H1 (cell line): ENCODE data around the gene PTPRO. TPM values are rescaled to one million over a fixed set of nuclear protein-coding genes. Genes with fewer than 3 reads are reported as not detected.

Experiments
- CTCF ChIA-PET: fragments of 300-600 bp; sonication (Branson Sonifier 250); formaldehyde crosslinking; loops from one replicate; lab custom pipeline; 2021; ENCODE audit not compliant: partially characterized antibody; lab: Charles Lee
- POLR2A ChIA-PET: fragments of 300-600 bp; sonication (Branson Sonifier 250); formaldehyde crosslinking; loops from one replicate; lab custom pipeline; 2021; ENCODE audit warnings: inconsistent platforms; ENCODE audit not compliant: partially characterized antibody; lab: Charles Lee
- DNase-seq, 2 experiments: peaks; one replicate each; pipeline versions ENCODE4 v3.0.0 to v3.0.0-alpha.2; 2010 to 2022; ENCODE audit warnings: low spot score in 2 of 2, low read depth in 1 of 2, mixed read lengths in 1 of 2
- FAIRE-seq: peaks from 2 replicates; lab custom pipeline; 2011; peaks lifted over from hg19 to GRCh38; lab: Jason Lieb, UNC
- H2AFZ ChIP-seq: 2 replicates; pipeline ENCODE4 v1.8.1; 2012; ENCODE audit warnings: low read length, inconsistent platforms
- H2AK5ac ChIP-seq: 2 replicates; pipeline ENCODE4 v1.6.1; 2013; ENCODE audit warnings: low read depth, low read length
- H2BK120ac ChIP-seq: replicated peaks from 2 replicates; pipeline ENCODE3; 2013; ENCODE audit warnings: low read depth, low read length, inconsistent platforms
- H2BK12ac ChIP-seq: 2 replicates; pipeline ENCODE4 v1.6.1; 2013; ENCODE audit warnings: low read depth, low read length
- H2BK15ac ChIP-seq: 2 replicates; pipeline ENCODE4 v1.6.1; 2013; ENCODE audit warnings: low read length
- H2BK20ac ChIP-seq: 2 replicates; pipeline ENCODE4 v1.6.1; 2013; ENCODE audit warnings: low read length
- H2BK5ac ChIP-seq: 2 replicates; pipeline ENCODE4 v1.6.1; 2013; ENCODE audit warnings: low read depth, low read length
- H3K14ac ChIP-seq: 2 replicates; pipeline ENCODE4 v1.6.1; 2013; ENCODE audit warnings: inconsistent platforms; ENCODE audit not compliant: insufficient read length
- H3K18ac ChIP-seq: 2 replicates; pipeline ENCODE4 v1.6.1; 2013; ENCODE audit warnings: low read length; ENCODE audit errors: extremely low read depth
- H3K23ac ChIP-seq: 2 replicates; pipeline ENCODE4 v1.6.1; 2013; ENCODE audit warnings: inconsistent platforms; ENCODE audit not compliant: insufficient read length
- H3K23me2 ChIP-seq: 2 replicates; pipeline ENCODE4 v1.6.1; 2013; ENCODE audit warnings: low read depth, low read length
- H3K27ac ChIP-seq: 2 replicates; pipeline ENCODE4 v1.6.1; 2011; ENCODE audit warnings: low read depth, low read length, inconsistent platforms
- H3K27me3 ChIP-seq, 4 experiments: replicated peaks in 1 of 4; 1 replicate in 1 of 4; 2 replicates in 3 of 4; pipeline versions ENCODE4 v1.6.1 to v1.8.1; 2011 to 2013; ENCODE audit warnings: low read length in 3 of 4, mild to moderate bottlenecking in 3 of 4, inconsistent platforms in 2 of 4, mixed read lengths in 2 of 4, moderate library complexity in 1 of 4; ENCODE audit not compliant: control insufficient read depth in 3 of 4, insufficient read depth in 3 of 4; ENCODE audit errors: extremely low read depth in 1 of 4
- H3K36me3 ChIP-seq, 4 experiments: 2 replicates each; pipeline versions ENCODE4 v1.6.1 to v1.8.1; 2011 to 2013; ENCODE audit warnings: mild to moderate bottlenecking in 4 of 4, low read length in 3 of 4, moderate library complexity in 2 of 4, control low read depth in 1 of 4, inconsistent platforms in 1 of 4; ENCODE audit not compliant: insufficient read depth in 4 of 4, control insufficient read depth in 2 of 4
- H3K4ac ChIP-seq: replicated peaks from 2 replicates; pipeline ENCODE3; 2013; ENCODE audit warnings: low read length, low read depth, mixed read lengths, inconsistent platforms; ENCODE audit not compliant: insufficient read length
- H3K4me1 ChIP-seq, 4 experiments: replicated peaks in 1 of 4; 1 replicate in 1 of 4; 2 replicates in 3 of 4; pipeline versions ENCODE4 v1.6.1 to v1.8.1; 2011 to 2013; ENCODE audit warnings: low read length in 3 of 4, inconsistent platforms in 2 of 4, mixed read lengths in 1 of 4; ENCODE audit not compliant: insufficient read depth in 4 of 4, control insufficient read depth in 3 of 4
- H3K4me2 ChIP-seq, 2 experiments: 2 replicates each; pipeline versions ENCODE4 v1.6.1 to v1.8.1; 2011 to 2013; ENCODE audit warnings: low read depth in 2 of 2, low read length in 2 of 2, control low read depth in 1 of 2, inconsistent platforms in 1 of 2, mild to moderate bottlenecking in 1 of 2; ENCODE audit not compliant: insufficient read depth in 1 of 2
- H3K4me3 ChIP-seq, 4 experiments: fragments of 200-600, 300-600 bp in 1 of 4; sonication (generic), shearing (Covaris generic), sonication (Bioruptor Twin) in 1 of 4; 2 replicates each; pipeline versions ENCODE4 v1.5.1 to v1.8.1; 2011 to 2016; ENCODE audit warnings: low read length in 4 of 4, low read depth in 3 of 4, control low read depth in 2 of 4, inconsistent platforms in 2 of 4, mild to moderate bottlenecking in 2 of 4, mixed read lengths in 1 of 4, moderate library complexity in 1 of 4; ENCODE audit not compliant: insufficient read depth in 2 of 4; ENCODE audit errors: extremely low read depth in 1 of 4
- H3K56ac ChIP-seq: replicated peaks from 2 replicates; pipeline ENCODE3; 2013; ENCODE audit warnings: low read depth, mild to moderate bottlenecking, mixed read lengths, low read length, inconsistent platforms; ENCODE audit not compliant: insufficient read length
- H3K79me1 ChIP-seq: 2 replicates; pipeline ENCODE4 v1.6.1; 2013; ENCODE audit warnings: low read depth, low read length, control low read depth
- H3K79me2 ChIP-seq, 2 experiments: 2 replicates each; pipeline versions ENCODE4 v1.6.1 to v1.8.1; 2012 to 2013; ENCODE audit warnings: low read length in 2 of 2, mild to moderate bottlenecking in 2 of 2, inconsistent platforms in 1 of 2; ENCODE audit not compliant: insufficient read depth in 2 of 2, control insufficient read depth in 1 of 2
- H3K9ac ChIP-seq, 4 experiments: replicated peaks in 1 of 4; 1 replicate in 1 of 4; 2 replicates in 3 of 4; pipeline versions ENCODE4 v1.6.1 to v1.8.1; 2011 to 2013; ENCODE audit warnings: low read depth in 3 of 4, low read length in 3 of 4, control low read depth in 2 of 4, mild to moderate bottlenecking in 2 of 4, moderate library complexity in 2 of 4, inconsistent platforms in 1 of 4; ENCODE audit errors: extremely low read depth in 1 of 4
- H3K9me3 ChIP-seq, 2 experiments: 2 replicates each; pipeline versions ENCODE4 v1.6.1 to v1.8.1; 2012 to 2013; ENCODE audit warnings: mild to moderate bottlenecking in 2 of 2, moderate library complexity in 2 of 2, control low read depth in 1 of 2, inconsistent platforms in 1 of 2, low read depth in 1 of 2, low read length in 1 of 2, mixed read lengths in 1 of 2; ENCODE audit not compliant: insufficient read depth in 2 of 2
- H4K20me1 ChIP-seq, 2 experiments: replicated peaks in 1 of 2; 2 replicates each; pipeline versions ENCODE3 to v1.8.1; 2011 to 2013; ENCODE audit warnings: inconsistent platforms in 2 of 2, low read length in 2 of 2, mild to moderate bottlenecking in 1 of 2; ENCODE audit not compliant: insufficient read depth in 2 of 2, control insufficient read depth in 1 of 2
- H4K5ac ChIP-seq: 2 replicates; pipeline ENCODE4 v1.6.1; 2013; ENCODE audit warnings: low read length, low read depth, mixed read lengths, inconsistent platforms; ENCODE audit not compliant: insufficient read length
- H4K8ac ChIP-seq: 2 replicates; pipeline ENCODE4 v1.8.0; 2013; ENCODE audit warnings: mild to moderate bottlenecking, moderate library complexity, low read length, inconsistent platforms; ENCODE audit not compliant: insufficient read depth; ENCODE audit errors: extremely low read depth
- H4K91ac ChIP-seq: replicated peaks from 2 replicates; pipeline ENCODE3; 2013; ENCODE audit warnings: low read length, mixed read lengths, inconsistent platforms; ENCODE audit not compliant: insufficient read length
- BCL11A ChIP-seq, 2 experiments: IDR thresholded peaks; one replicate each; pipeline ENCODE4 v1.6.1; 2011; ENCODE audit warnings: low read depth in 2 of 2, low read length in 2 of 2, mild to moderate bottlenecking in 2 of 2
- CREB1 ChIP-seq: IDR thresholded peaks from 2 replicates; pipeline ENCODE4 v1.6.1; 2012; ENCODE audit warnings: inconsistent platforms
- EGR1 ChIP-seq: IDR thresholded peaks from 2 replicates; pipeline ENCODE4 v1.6.1; 2011; ENCODE audit warnings: low read depth, low read length, borderline replicate concordance
- FOSL1 ChIP-seq: IDR thresholded peaks from 2 replicates; pipeline ENCODE4 v1.6.1; 2011; ENCODE audit warnings: mild to moderate bottlenecking, low read depth, low read length, moderate library complexity; ENCODE audit not compliant: insufficient read depth
- GTF2F1 ChIP-seq: IDR thresholded peaks from 2 replicates; pipeline ENCODE4 v1.6.1; 2012; ENCODE audit warnings: low read depth, low read length, improper control_type of control experiment, borderline replicate concordance
- MAFK ChIP-seq: IDR thresholded peaks from 2 replicates; pipeline ENCODE4 v1.6.1; 2012; ENCODE audit warnings: low read depth, mild to moderate bottlenecking, improper control_type of control experiment, low read length
- POLR2A ChIP-seq, 2 experiments: IDR thresholded peaks; 1 replicate in 1 of 2; 2 replicates in 1 of 2; pipeline ENCODE4 v1.6.1; 2011; ENCODE audit warnings: low read depth in 2 of 2, low read length in 2 of 2, mild to moderate bottlenecking in 2 of 2; ENCODE audit errors: control extremely low read depth in 1 of 2
- RFX5 ChIP-seq: IDR thresholded peaks from 2 replicates; pipeline ENCODE4 v1.6.1; 2011; ENCODE audit warnings: low read depth, low read length, improper control_type of control experiment, borderline replicate concordance
- SIRT6 ChIP-seq: IDR thresholded peaks from one replicate; pipeline ENCODE4 v1.7.1; 2012; ENCODE audit warnings: low read length, inconsistent platforms
- SIX5 ChIP-seq: IDR thresholded peaks from 2 replicates; pipeline ENCODE4 v1.6.1; 2011; ENCODE audit warnings: mild to moderate bottlenecking, low read depth, low read length
- SRF ChIP-seq: IDR thresholded peaks from 2 replicates; pipeline ENCODE4 v1.6.1; 2011; ENCODE audit warnings: mild to moderate bottlenecking, low read depth, low read length, moderate library complexity
- TAF1 ChIP-seq: IDR thresholded peaks from 2 replicates; pipeline ENCODE4 v1.6.1; 2011; ENCODE audit warnings: mild to moderate bottlenecking, low read depth, low read length
- YY1 ChIP-seq: IDR thresholded peaks from 2 replicates; pipeline ENCODE4 v1.6.1; 2011; ENCODE audit warnings: low read depth, mild to moderate bottlenecking, low read length
- WGBS, 2 experiments: shearing (Covaris generic) in 1 of 2; methylation state at CpG; one replicate each; pipeline versions ENCODE4 v1.1.6 to v1.1.7; 2013 to 2015; ENCODE audit warnings: low lambda C conversion rate in 2 of 2, mixed read lengths in 2 of 2, inconsistent platforms in 1 of 2, low coverage in 1 of 2, missing lambda C conversion rate in 1 of 2; ENCODE audit not compliant: insufficient replicate concordance in 2 of 2, insufficient coverage in 1 of 2, insufficient read length in 1 of 2; ENCODE audit errors: extremely low coverage in 1 of 2, missing lambda C conversion rate in 1 of 2; 5-methylcytosine and 5-hydroxymethylcytosine counted together
- polyA plus RNA-seq, 7 experiments: library from polyadenylated mRNA; depleted of rRNA in 3 of 7; stranded (reverse) in 5 of 7; unstranded in 2 of 7; fragments of >200 nt in 5 of 7; fragments of 200-250 nt in 2 of 7; gene quantifications; 1 replicate in 5 of 7; 2 replicates in 1 of 7; 4 replicates in 1 of 7; pipeline versions ENCODE4 v1.2.1 to v1.2.3, GENCODE V29; 2011 to 2013; ENCODE audit warnings: missing spikeins in 2 of 7, mixed read lengths in 2 of 7
- total RNA-seq: library from RNA; stranded (reverse); fragmentation: NEBNext Ultra II Directional; extraction: Animal tissue kit (Norgen Biotek cat#: 25700); gene quantifications from 2 replicates; pipeline ENCODE4 v1.2.1, GENCODE V29; 2021

The PTPRO gene
- total and polyA plus RNA-seq, 2 of the 8 experiments (the other 6 are each of a cell fraction or from before 2014, with no cell fraction given), result 0.73 to 1.7 TPM

DNA sequence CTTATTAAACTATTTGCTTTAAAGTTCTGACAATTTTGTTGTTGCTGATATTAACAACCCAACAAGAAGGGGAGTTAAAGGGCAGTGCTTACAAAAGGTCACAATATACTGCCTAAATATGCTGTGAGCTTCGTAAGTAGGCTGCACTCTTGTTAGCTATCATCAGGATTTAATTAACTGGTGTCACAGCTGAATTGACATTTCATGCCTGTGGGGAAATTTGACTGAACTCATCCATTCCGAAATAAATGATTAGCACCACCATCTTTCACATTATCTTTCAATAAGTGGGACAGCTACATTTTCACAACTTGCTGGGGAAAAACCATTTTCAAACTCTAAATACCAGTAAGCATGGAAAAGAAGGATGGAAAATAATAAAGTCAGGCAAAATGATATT is 146.6 kb downstream of the PTPRO start:
- CTCF ChIA-PET, result interaction anchor here (0.7 to 1.3 kb wide), 3 partner anchors 17 to 148 kb away, joined by 3 to 4 read pairs (median 3); no protein-coding TSS in a partner anchor

More for the DNA sequence above, 146.6 kb downstream of the PTPRO start:
- Histone ChIP-seq H3K23me2 (no peaks in the 10 kb centered on the region), H3K14ac (no peak overlapping the region), H2AFZ (no peak overlapping the region), H3K4me3 (no peak overlapping the region), H2BK20ac (no peak overlapping the region), H4K5ac (no peak overlapping the region), H3K23ac (no peak overlapping the region), H2BK15ac (no peak overlapping the region), H3K18ac (no peak overlapping the region), H4K8ac (no peak overlapping the region), H3K56ac (no peak overlapping the region), H3K4me1 (no peaks in the 10 kb centered on the region), H2BK120ac (no peak overlapping the region), H3K4me2 (no peak overlapping the region), H4K20me1 (no peaks in the 10 kb centered on the region), H3K79me1 (no peaks in the 10 kb centered on the region), H3K79me2 (no peaks in the 10 kb centered on the region), H3K4ac (no peak overlapping the region), H2AK5ac (no peak overlapping the region), H2BK5ac (no peak overlapping the region), H4K91ac (no peak overlapping the region), H3K36me3 (no peaks in the 10 kb centered on the region), H3K27ac (no peak overlapping the region), H2BK12ac (no peak overlapping the region), H3K9me3 (no peaks in the 10 kb centered on the region), H3K9ac (no peak overlapping the region), H3K27me3 (no peaks in the 10 kb centered on the region)
- WGBS, 2 experiments, result 91% methylated on average over 2 of the region's 2 CpGs; no CpG with 5 or more reads in 1 of the 2 experiments
- FAIRE-seq (no peak), DNase-seq (no peak)
- TF ChIP-seq BCL11A (IDR thresholded peaks at IDR 0.05; ENCODE audit: low read depth in 2 of 2, low read length in 2 of 2), result no peak
- no peak for TF ChIP-seq TAF1
- no peak for TF ChIP-seq EGR1
- no peak for TF ChIP-seq FOSL1
- no peak for TF ChIP-seq RFX5
- TF ChIP-seq SIRT6, result no peak
- TF ChIP-seq SRF, result no peak
- TF ChIP-seq POLR2A (IDR thresholded peaks at IDR 0.05; ENCODE audit: control extremely low read depth in 1 of 2, low read depth in 2 of 2, low read length in 2 of 2), result no peak
- TF ChIP-seq MAFK, result no peak
- no peak for TF ChIP-seq SIX5
- TF ChIP-seq GTF2F1, result no peak
- TF ChIP-seq YY1, result no peak
- no peak for TF ChIP-seq CREB1
- POLR2A ChIA-PET, result no interaction called here
